Aortic smooth muscle cell (primary cell): ENCODE results near the gene ANXA2. TPM values are rescaled to one million over a fixed set of nuclear protein-coding genes. Genes with fewer than 3 reads are reported as not detected.

Experiments used
- total RNA-seq: library from RNA; depleted of rRNA; stranded (reverse); fragments of >200 nt; gene quantifications from 2 replicates; pipeline ENCODE4 v1.2.3, GENCODE V29; 2014

The ANXA2 gene
- 5,295 and 5,337 TPM in 2 replicates for total RNA-seq

GRCh38 chr15:60397772-60398445 lies at the start of gene ANXA2:
TSS of gene ANXA2 (minus strand) at chr15:60397986. CDS start at chr15:60386075, 11,911 bp downstream.

Other genes with a start within 250 kb of the ANXA2 start
- 23.5 and 24.1 TPM in 2 replicates for gene ICE2, start 81.2 kb upstream of the ANXA2 start, total RNA-seq